OCI-LY7 (cell line): ENCODE results near the gene PLAC1.

ENCODE experiments used
- EZH2phosphoT487 ChIP-seq: fragments of 200-600 bp; sonication (generic); IDR thresholded peaks from 2 replicates; pipeline ENCODE4 v1.6.1; 2018; ENCODE audit warnings: low read depth, borderline replicate concordance, mild to moderate bottlenecking, mixed run types, antibody characterized with exemption, low read length, moderate library complexity, mixed read lengths
- TF ChIP-seq, protein P1 (sequence below): fragments of 200-600 bp; sonication (generic); conservative IDR thresholded peaks from 2 replicates; pipeline ENCODE4 v1.5.1; 2014; ENCODE audit warnings: mild to moderate bottlenecking, antibody characterized with exemption, low read length, moderate library complexity, mixed read lengths

DNA sequence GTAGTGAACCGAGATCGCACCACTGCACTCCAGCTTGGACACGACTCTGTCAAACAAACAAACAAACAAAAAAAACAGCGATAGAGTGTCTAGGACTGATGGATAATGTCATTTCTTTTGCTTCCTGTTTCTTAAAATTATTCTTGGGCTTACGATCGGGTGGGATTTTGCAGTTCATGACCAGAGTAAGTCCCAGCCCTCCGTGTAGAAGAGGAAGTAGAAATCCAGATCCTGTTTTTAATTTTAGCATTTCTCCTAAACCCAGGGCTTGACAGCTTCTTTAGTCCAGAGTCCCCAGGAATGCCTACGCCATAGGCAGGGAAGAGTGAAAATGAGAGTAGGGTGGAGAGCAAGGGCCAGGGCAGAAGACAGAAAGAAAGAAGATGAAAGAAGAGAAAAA is 104.0 kb downstream of the PLAC1 start:
- TF ChIP-seq, protein P1, sequence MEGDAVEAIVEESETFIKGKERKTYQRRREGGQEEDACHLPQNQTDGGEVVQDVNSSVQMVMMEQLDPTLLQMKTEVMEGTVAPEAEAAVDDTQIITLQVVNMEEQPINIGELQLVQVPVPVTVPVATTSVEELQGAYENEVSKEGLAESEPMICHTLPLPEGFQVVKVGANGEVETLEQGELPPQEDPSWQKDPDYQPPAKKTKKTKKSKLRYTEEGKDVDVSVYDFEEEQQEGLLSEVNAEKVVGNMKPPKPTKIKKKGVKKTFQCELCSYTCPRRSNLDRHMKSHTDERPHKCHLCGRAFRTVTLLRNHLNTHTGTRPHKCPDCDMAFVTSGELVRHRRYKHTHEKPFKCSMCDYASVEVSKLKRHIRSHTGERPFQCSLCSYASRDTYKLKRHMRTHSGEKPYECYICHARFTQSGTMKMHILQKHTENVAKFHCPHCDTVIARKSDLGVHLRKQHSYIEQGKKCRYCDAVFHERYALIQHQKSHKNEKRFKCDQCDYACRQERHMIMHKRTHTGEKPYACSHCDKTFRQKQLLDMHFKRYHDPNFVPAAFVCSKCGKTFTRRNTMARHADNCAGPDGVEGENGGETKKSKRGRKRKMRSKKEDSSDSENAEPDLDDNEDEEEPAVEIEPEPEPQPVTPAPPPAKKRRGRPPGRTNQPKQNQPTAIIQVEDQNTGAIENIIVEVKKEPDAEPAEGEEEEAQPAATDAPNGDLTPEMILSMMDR, result no peak
- no peak for TF ChIP-seq EZH2phosphoT487
